DND-41 (cell line): Measurements from ENCODE around the gene STK32C.

Experiments
- ATAC-seq: fragments of 200-7000 bp; cut with Tn5 transposase; 3 replicates; pipeline ENCODE4 v1.9.1; 2021; ENCODE audit warnings: low read depth; ENCODE audit not compliant: insufficient read depth
- DNase-seq: peaks from one replicate; pipeline ENCODE4 v3.0.0-alpha.2; 2020
- H2AFZ ChIP-seq: 2 replicates; pipeline ENCODE4 v1.6.0; 2012; ENCODE audit warnings: low read depth, low read length
- H3K27ac ChIP-seq: 2 replicates; pipeline ENCODE4 v1.5.1; 2012; ENCODE audit warnings: low read length, inconsistent platforms
- H3K27me3 ChIP-seq: fragments of 200-600 bp; sonication (generic); 2 replicates; pipeline ENCODE4 v1.6.0; 2012; ENCODE audit warnings: low read length, mild to moderate bottlenecking, inconsistent platforms; ENCODE audit not compliant: insufficient read depth, poor library complexity
- H3K36me3 ChIP-seq: 2 replicates; pipeline ENCODE4 v1.5.1; 2012; ENCODE audit warnings: low read length, inconsistent platforms; ENCODE audit not compliant: insufficient read depth
- H3K4me1 ChIP-seq: 2 replicates; pipeline ENCODE4 v1.5.1; 2012; ENCODE audit warnings: mild to moderate bottlenecking, low read length; ENCODE audit not compliant: insufficient read depth
- H3K4me2 ChIP-seq: 2 replicates; pipeline ENCODE4 v1.6.0; 2012; ENCODE audit warnings: mild to moderate bottlenecking, moderate library complexity, low read length, inconsistent platforms; ENCODE audit not compliant: insufficient read depth
- H3K4me3 ChIP-seq, 2 experiments: fragments of 200-600 bp in 1 of 2; shearing (Covaris generic) in 1 of 2; 2 replicates each; pipeline ENCODE4 v1.5.1; 2012 to 2016; ENCODE audit warnings: inconsistent platforms in 2 of 2, low read length in 2 of 2, mild to moderate bottlenecking in 2 of 2, low read depth in 1 of 2, moderate library complexity in 1 of 2
- H3K79me2 ChIP-seq: 2 replicates; pipeline ENCODE4 v1.6.0; 2012; ENCODE audit warnings: low read length, inconsistent platforms; ENCODE audit not compliant: insufficient read depth
- H3K9ac ChIP-seq: 2 replicates; pipeline ENCODE4 v1.6.0; 2012; ENCODE audit warnings: low read depth, mild to moderate bottlenecking, inconsistent platforms, low read length, moderate library complexity
- H3K9me3 ChIP-seq: 2 replicates; pipeline ENCODE4 v1.5.1; 2012; ENCODE audit warnings: low read length, moderate library complexity, mild to moderate bottlenecking, inconsistent platforms; ENCODE audit not compliant: insufficient read depth, severe bottlenecking
- H4K20me1 ChIP-seq: 2 replicates; pipeline ENCODE4 v1.6.0; 2012; ENCODE audit warnings: low read length; ENCODE audit not compliant: insufficient read depth
- EZH2 ChIP-seq: IDR thresholded peaks from 3 replicates; pipeline ENCODE4 v1.6.1; 2012; ENCODE audit warnings: borderline replicate concordance, low read depth, mild to moderate bottlenecking, moderate library complexity, low read length, inconsistent platforms; ENCODE audit not compliant: severe bottlenecking
- TF ChIP-seq, protein P1 (sequence below): IDR thresholded peaks from 2 replicates; pipeline ENCODE4 v1.5.1; 2012; ENCODE audit warnings: borderline replicate concordance, low read length, moderate library complexity, mild to moderate bottlenecking; ENCODE audit not compliant: poor library complexity, severe bottlenecking; ENCODE audit errors: extremely low read depth

The STK32C gene

DNA sequence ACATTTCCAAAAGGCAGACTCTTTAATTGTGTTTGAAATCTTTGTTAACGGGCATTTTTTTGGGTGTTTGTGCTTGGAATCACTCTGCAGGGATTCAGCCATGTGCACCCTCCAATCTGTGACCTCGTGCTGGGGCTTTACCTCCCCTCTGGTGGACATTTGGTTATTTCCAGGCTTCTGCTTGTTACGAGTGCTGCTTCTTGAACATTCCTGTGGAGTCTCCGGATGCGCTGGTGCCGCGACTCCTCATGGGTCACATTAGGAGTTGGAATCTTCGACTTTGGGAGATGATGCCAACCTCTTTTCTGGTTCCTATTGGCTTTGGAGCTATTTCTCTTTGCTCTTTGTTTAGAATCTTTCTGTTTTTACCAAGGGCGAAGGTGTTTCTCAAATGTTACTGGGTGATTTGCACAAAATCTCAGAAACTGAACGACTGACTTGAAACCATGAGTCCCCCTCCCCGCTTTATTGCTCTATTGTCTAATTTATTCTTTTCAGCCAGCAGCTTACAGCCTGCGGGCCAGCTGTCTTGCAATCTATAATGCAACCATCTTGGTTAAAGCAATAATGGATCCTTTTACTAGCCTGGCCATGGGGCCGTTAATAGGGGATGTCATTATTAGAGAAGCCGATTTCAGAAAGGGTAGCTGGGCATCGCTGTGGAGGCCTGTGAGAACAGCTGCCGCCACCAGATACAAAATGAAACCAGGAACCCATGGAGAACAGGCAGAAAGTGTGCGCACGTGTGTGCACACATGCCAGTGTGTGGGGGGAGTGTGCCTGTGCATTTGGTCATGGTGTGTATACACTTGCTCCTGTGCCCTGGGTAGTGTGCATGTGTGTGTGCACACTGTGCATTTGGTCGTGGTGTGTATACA is 130.9 kb downstream of the STK32C start:
- Histone ChIP-seq H3K9ac (no peak overlapping the region), H3K36me3 (no peaks in the 10 kb centered on the region), H3K4me3 (no peak overlapping the region), H3K27ac (no peak overlapping the region), H2AFZ (no peak overlapping the region), H4K20me1 (no peaks in the 10 kb centered on the region), H3K27me3 (no peaks in the 10 kb centered on the region), H3K9me3 (peaks cover 4% of the 10 kb centered on the region), H3K79me2 (no peaks in the 10 kb centered on the region), H3K4me1 (no peaks in the 10 kb centered on the region), H3K4me2 (no peak overlapping the region)
- TF ChIP-seq EZH2, result no peak
- TF ChIP-seq, protein P1, sequence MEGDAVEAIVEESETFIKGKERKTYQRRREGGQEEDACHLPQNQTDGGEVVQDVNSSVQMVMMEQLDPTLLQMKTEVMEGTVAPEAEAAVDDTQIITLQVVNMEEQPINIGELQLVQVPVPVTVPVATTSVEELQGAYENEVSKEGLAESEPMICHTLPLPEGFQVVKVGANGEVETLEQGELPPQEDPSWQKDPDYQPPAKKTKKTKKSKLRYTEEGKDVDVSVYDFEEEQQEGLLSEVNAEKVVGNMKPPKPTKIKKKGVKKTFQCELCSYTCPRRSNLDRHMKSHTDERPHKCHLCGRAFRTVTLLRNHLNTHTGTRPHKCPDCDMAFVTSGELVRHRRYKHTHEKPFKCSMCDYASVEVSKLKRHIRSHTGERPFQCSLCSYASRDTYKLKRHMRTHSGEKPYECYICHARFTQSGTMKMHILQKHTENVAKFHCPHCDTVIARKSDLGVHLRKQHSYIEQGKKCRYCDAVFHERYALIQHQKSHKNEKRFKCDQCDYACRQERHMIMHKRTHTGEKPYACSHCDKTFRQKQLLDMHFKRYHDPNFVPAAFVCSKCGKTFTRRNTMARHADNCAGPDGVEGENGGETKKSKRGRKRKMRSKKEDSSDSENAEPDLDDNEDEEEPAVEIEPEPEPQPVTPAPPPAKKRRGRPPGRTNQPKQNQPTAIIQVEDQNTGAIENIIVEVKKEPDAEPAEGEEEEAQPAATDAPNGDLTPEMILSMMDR, result no peak
- DNase-seq, result no peak
- no peak for ATAC-seq

GRCh38 chr10:132175907-132176581 is 131.7 kb downstream of the STK32C start:
- H3K4me1 ChIP-seq, result no peaks in the 10 kb centered on the region

DNA sequence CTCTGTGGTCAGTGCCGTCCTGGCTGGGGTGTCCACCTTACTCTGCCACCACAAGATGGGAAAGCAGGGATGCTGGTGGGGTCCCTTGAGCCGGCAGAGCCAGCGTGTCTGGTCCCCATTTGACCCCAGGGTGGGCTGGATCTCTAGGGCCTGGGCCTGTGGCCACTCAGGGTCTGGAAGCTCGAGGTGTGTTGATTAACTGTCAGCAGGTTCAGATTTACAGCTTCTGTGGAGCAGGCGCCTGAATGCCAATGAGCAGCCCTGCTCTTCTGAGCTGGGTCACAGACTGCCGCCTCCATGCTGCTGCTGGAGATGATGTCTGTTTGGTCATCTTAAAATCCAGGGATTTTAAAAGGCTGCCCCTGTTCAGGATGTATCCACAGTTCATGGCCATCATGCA is 132.3 kb downstream of the STK32C start:
- Histone ChIP-seq H3K36me3 (no peaks in the 10 kb centered on the region), H3K9ac (no peak overlapping the region), H3K79me2 (no peaks in the 10 kb centered on the region), H4K20me1 (no peaks in the 10 kb centered on the region), H3K4me2 (no peak overlapping the region), H3K4me1 (no peaks in the 10 kb centered on the region), H3K27me3 (no peaks in the 10 kb centered on the region), H3K4me3 (no peak overlapping the region), H3K27ac (no peak overlapping the region), H3K9me3 (peaks cover 4% of the 10 kb centered on the region), H2AFZ (no peak overlapping the region)
- DNase-seq (no peak), ATAC-seq (no peak)
- TF ChIP-seq EZH2, result no peak
- TF ChIP-seq, protein P1, result no peak

More at GRCh38 chr10:132175907-132176581, 131.7 kb downstream of the STK32C start:
- Histone ChIP-seq H3K9me3 (peaks cover 4% of the 10 kb centered on the region), H3K27me3 (no peaks in the 10 kb centered on the region), H3K36me3 (no peaks in the 10 kb centered on the region), H4K20me1 (no peaks in the 10 kb centered on the region), H3K9ac (no peak overlapping the region), H2AFZ (no peak overlapping the region), H3K79me2 (no peaks in the 10 kb centered on the region), H3K27ac (no peak overlapping the region), H3K4me2 (no peak overlapping the region), H3K4me3 (no peak overlapping the region)
- DNase-seq, result no peak
- TF ChIP-seq, protein P1, result no peak
- no peak for TF ChIP-seq EZH2
- ATAC-seq, result no peak
